ENCODE results near the gene CTBP2.
"Not testable (repeated sequence)": the region's sequence is repeated elsewhere in the genome, so short reads cannot be mapped to it uniquely, and the experiment has no call there.

Gene CTBP2

GRCh38 chr10:125158601-125159485 lies 1.5 kb downstream of the CTBP2 start:
- no peak for DNase-seq (ENCODE audit: low read depth in 2 of 2)

GRCh38 chr10:125158275-125158600 lies 2.1 kb downstream of the CTBP2 start:
- DNase-seq (ENCODE audit: low read depth in 2 of 2), result no peak

GRCh38 chr10:125157505-125157904 lies 2.9 kb downstream of the CTBP2 start:
- no peak for DNase-seq (ENCODE audit: low read depth in 2 of 2)

- no peak for DNase-seq (ENCODE audit: low read depth in 2 of 2)
Observed at GRCh38 chr10:125156739-125157480, 3.5 kb downstream of the CTBP2 start.

- DNase-seq (ENCODE audit: low read depth in 2 of 2), result no peak
Observed at GRCh38 chr10:125156196-125156595, 4.2 kb downstream of the CTBP2 start.

- no peak for DNase-seq (ENCODE audit: low read depth in 2 of 2)
Observed at GRCh38 chr10:125155101-125155500, 5.3 kb downstream of the CTBP2 start.

GRCh38 chr10:125154529-125154928 lies 5.8 kb downstream of the CTBP2 start:
- DNase-seq (ENCODE audit: low read depth in 2 of 2), result no peak

GRCh38 chr10:125153703-125154490 lies 6.5 kb downstream of the CTBP2 start:
- DNase-seq (ENCODE audit: low read depth in 2 of 2), result no peak

GRCh38 chr10:125152450-125153368 lies 7.7 kb downstream of the CTBP2 start:
- no peak for DNase-seq (ENCODE audit: low read depth in 2 of 2)

- no peak for DNase-seq (ENCODE audit: low read depth in 2 of 2)
Observed at GRCh38 chr10:125151553-125152449, 8.6 kb downstream of the CTBP2 start.

GRCh38 chr10:125151170-125151552 lies 9.2 kb downstream of the CTBP2 start:
- no peak for DNase-seq (ENCODE audit: low read depth in 2 of 2)

- not testable (repeated sequence) for DNase-seq (ENCODE audit: low read depth in 2 of 2)
Observed at GRCh38 chr10:125150376-125151083, 9.8 kb downstream of the CTBP2 start.

GRCh38 chr10:125149680-125150047 lies 10.7 kb downstream of the CTBP2 start:
- DNase-seq (ENCODE audit: low read depth in 2 of 2), result no peak

GRCh38 chr10:125149036-125149679 lies 11.2 kb downstream of the CTBP2 start:
- DNase-seq (ENCODE audit: low read depth in 2 of 2), result no peak

GRCh38 chr10:125148528-125148927 lies 11.8 kb downstream of the CTBP2 start:
- no peak for DNase-seq (ENCODE audit: low read depth in 2 of 2)

GRCh38 chr10:125147971-125148439 lies 12.4 kb downstream of the CTBP2 start:
- DNase-seq (ENCODE audit: low read depth in 2 of 2), result no peak

GRCh38 chr10:125146791-125147579 lies 13.4 kb downstream of the CTBP2 start:
- DNase-seq (ENCODE audit: low read depth in 2 of 2), result no peak

GRCh38 chr10:125145636-125146035 lies 14.7 kb downstream of the CTBP2 start:
- no peak for DNase-seq (ENCODE audit: low read depth in 2 of 2)

Measured in stimulated activated CD4-positive, alpha-beta T cell treated with anti-CD3 and anti-CD28 coated beads, Interleukin-15, amount 100 ng/mL, for 48 hours (primary cell).